Measurements from ENCODE around the gene CTNND2.

CTNND2 gene

GRCh38 chr5:11181940-11182339, 722.3 kb downstream of the CTNND2 start:
- Histone ChIP-seq H3K9me3 (ENCODE audit: insufficient read depth, low read length) (no peaks in the 10 kb centered on the region), H3K9ac (ENCODE audit: insufficient read length, low read depth) (no peak overlapping the region), H3K36me3 (ENCODE audit: insufficient read depth, insufficient read length, low read length) (no peaks in the 10 kb centered on the region), H3K27me3 (ENCODE audit: insufficient read depth, insufficient read length) (no peaks in the 10 kb centered on the region), H3K4me3 (ENCODE audit: insufficient read length, low read depth) (no peak overlapping the region), H3K4me1 (ENCODE audit: insufficient read depth, insufficient read length) (peaks cover 9% of the 10 kb centered on the region)
- TF ChIP-seq ZNF274 (IDR thresholded peaks at IDR 0.05; ENCODE audit: low read depth, low read length) (no peak), SUZ12 (IDR thresholded peaks at IDR 0.05; ENCODE audit: extremely low read depth, insufficient read depth, insufficient read length) (no peak), YY1 (IDR thresholded peaks at IDR 0.05; ENCODE audit: insufficient read depth, insufficient read length) (no peak)
- DNase-seq (ENCODE audit: low read depth, low spot score) = no peak

- TF ChIP-seq YY1 (IDR thresholded peaks at IDR 0.05; ENCODE audit: insufficient read depth, insufficient read length) = no peak
- Histone ChIP-seq H3K9ac (ENCODE audit: insufficient read length, low read depth) (no peak overlapping the region), H3K4me1 (ENCODE audit: insufficient read depth, insufficient read length) (peaks cover 9% of the 10 kb centered on the region), H3K27me3 (ENCODE audit: insufficient read depth, insufficient read length) (no peaks in the 10 kb centered on the region), H3K36me3 (ENCODE audit: insufficient read depth, insufficient read length, low read length) (no peaks in the 10 kb centered on the region), H3K4me3 (ENCODE audit: insufficient read length, low read depth) (no peak overlapping the region), H3K9me3 (ENCODE audit: insufficient read depth, low read length) (no peaks in the 10 kb centered on the region)
- DNase-seq (ENCODE audit: low read depth, low spot score) = no peak
Observed at GRCh38 chr5:11180890-11181289, 723.4 kb downstream of the CTNND2 start.

- Histone ChIP-seq H3K4me3 (ENCODE audit: insufficient read length, low read depth) (no peak overlapping the region), H3K9ac (ENCODE audit: insufficient read length, low read depth) (no peak overlapping the region)
Observed at GRCh38 chr5:11177999-11178711, 726.1 kb downstream of the CTNND2 start.

GRCh38 chr5:11174591-11174990, 729.7 kb downstream of the CTNND2 start:
- Histone ChIP-seq H3K4me1 (ENCODE audit: insufficient read depth, insufficient read length) (no peaks in the 10 kb centered on the region), H3K9me3 (ENCODE audit: insufficient read depth, low read length) (no peaks in the 10 kb centered on the region), H3K27me3 (ENCODE audit: insufficient read depth, insufficient read length) (no peaks in the 10 kb centered on the region), H3K9ac (ENCODE audit: insufficient read length, low read depth) (no peak overlapping the region), H3K4me3 (ENCODE audit: insufficient read length, low read depth) (no peak overlapping the region), H3K36me3 (ENCODE audit: insufficient read depth, insufficient read length, low read length) (no peaks in the 10 kb centered on the region)
- no peak for TF ChIP-seq YY1 (IDR thresholded peaks at IDR 0.05; ENCODE audit: insufficient read depth, insufficient read length)
- no peak for TF ChIP-seq SUZ12 (IDR thresholded peaks at IDR 0.05; ENCODE audit: extremely low read depth, insufficient read depth, insufficient read length)
- no peak for TF ChIP-seq ZNF274 (IDR thresholded peaks at IDR 0.05; ENCODE audit: low read depth, low read length)
- DNase-seq (ENCODE audit: low read depth, low spot score) = no peak

More at GRCh38 chr5:11177999-11178711, 726.1 kb downstream of the CTNND2 start:
- Histone ChIP-seq H3K4me1 (ENCODE audit: insufficient read depth, insufficient read length) (peaks cover 9% of the 10 kb centered on the region), H3K36me3 (ENCODE audit: insufficient read depth, insufficient read length, low read length) (no peaks in the 10 kb centered on the region), H3K27me3 (ENCODE audit: insufficient read depth, insufficient read length) (no peaks in the 10 kb centered on the region), H3K9me3 (ENCODE audit: insufficient read depth, low read length) (no peaks in the 10 kb centered on the region)
- TF ChIP-seq ZNF274 (IDR thresholded peaks at IDR 0.05; ENCODE audit: low read depth, low read length) = no peak
- no peak for TF ChIP-seq SUZ12 (IDR thresholded peaks at IDR 0.05; ENCODE audit: extremely low read depth, insufficient read depth, insufficient read length)
- no peak for TF ChIP-seq YY1 (IDR thresholded peaks at IDR 0.05; ENCODE audit: insufficient read depth, insufficient read length)
- DNase-seq (ENCODE audit: low read depth, low spot score) = no peak

- Histone ChIP-seq H3K4me1 (ENCODE audit: insufficient read depth, insufficient read length) (no peaks in the 10 kb centered on the region), H3K9ac (ENCODE audit: insufficient read length, low read depth) (no peak overlapping the region), H3K36me3 (ENCODE audit: insufficient read depth, insufficient read length, low read length) (no peaks in the 10 kb centered on the region), H3K27me3 (ENCODE audit: insufficient read depth, insufficient read length) (no peaks in the 10 kb centered on the region), H3K9me3 (ENCODE audit: insufficient read depth, low read length) (no peaks in the 10 kb centered on the region), H3K4me3 (ENCODE audit: insufficient read length, low read depth) (no peak overlapping the region)
- TF ChIP-seq SUZ12 (IDR thresholded peaks at IDR 0.05; ENCODE audit: extremely low read depth, insufficient read depth, insufficient read length) = no peak
- no peak for TF ChIP-seq YY1 (IDR thresholded peaks at IDR 0.05; ENCODE audit: insufficient read depth, insufficient read length)
- no peak for TF ChIP-seq ZNF274 (IDR thresholded peaks at IDR 0.05; ENCODE audit: low read depth, low read length)
- DNase-seq (ENCODE audit: low read depth, low spot score) = no peak
Observed at GRCh38 chr5:11172484-11172883, 731.8 kb downstream of the CTNND2 start.

- TF ChIP-seq ZNF274 (IDR thresholded peaks at IDR 0.05; ENCODE audit: low read depth, low read length) (no peak), YY1 (IDR thresholded peaks at IDR 0.05; ENCODE audit: insufficient read depth, insufficient read length) (no peak), SUZ12 (IDR thresholded peaks at IDR 0.05; ENCODE audit: extremely low read depth, insufficient read depth, insufficient read length) (no peak)
- Histone ChIP-seq H3K9me3 (ENCODE audit: insufficient read depth, low read length) (no peaks in the 10 kb centered on the region), H3K4me3 (ENCODE audit: insufficient read length, low read depth) (no peak overlapping the region), H3K27me3 (ENCODE audit: insufficient read depth, insufficient read length) (no peaks in the 10 kb centered on the region), H3K36me3 (ENCODE audit: insufficient read depth, insufficient read length, low read length) (no peaks in the 10 kb centered on the region), H3K9ac (ENCODE audit: insufficient read length, low read depth) (no peak overlapping the region), H3K4me1 (ENCODE audit: insufficient read depth, insufficient read length) (no peaks in the 10 kb centered on the region)
- DNase-seq (ENCODE audit: low read depth, low spot score) = no peak
Observed at GRCh38 chr5:11171236-11171635, 733.0 kb downstream of the CTNND2 start.

GRCh38 chr5:11166923-11167322, 737.3 kb downstream of the CTNND2 start:
- no peak for DNase-seq (ENCODE audit: low read depth, low spot score)
- H3K4me1 ChIP-seq (ENCODE audit: insufficient read depth, insufficient read length) = no peaks in the 10 kb centered on the region
- no peak overlapping the region for H3K9ac ChIP-seq (ENCODE audit: insufficient read length, low read depth)
- no peak for TF ChIP-seq ZNF274 (IDR thresholded peaks at IDR 0.05; ENCODE audit: low read depth, low read length)
- H3K27me3 ChIP-seq (ENCODE audit: insufficient read depth, insufficient read length) = no peaks in the 10 kb centered on the region
- no peaks in the 10 kb centered on the region for H3K36me3 ChIP-seq (ENCODE audit: insufficient read depth, insufficient read length, low read length)
- H3K9me3 ChIP-seq (ENCODE audit: insufficient read depth, low read length) = no peaks in the 10 kb centered on the region
- H3K4me3 ChIP-seq (ENCODE audit: insufficient read length, low read depth) = no peak overlapping the region
